OCI-M1 (cell line): ENCODE results near the gene EPHA2.
A peak's percentile ranks its signal among the peaks of the same experiment; 100 is the strongest.

Experiments used
- DNase-seq: peaks from one replicate; lab custom pipeline; 2025; lab: John Stamatoyannopoulos, UW

EPHA2 gene

DNA sequence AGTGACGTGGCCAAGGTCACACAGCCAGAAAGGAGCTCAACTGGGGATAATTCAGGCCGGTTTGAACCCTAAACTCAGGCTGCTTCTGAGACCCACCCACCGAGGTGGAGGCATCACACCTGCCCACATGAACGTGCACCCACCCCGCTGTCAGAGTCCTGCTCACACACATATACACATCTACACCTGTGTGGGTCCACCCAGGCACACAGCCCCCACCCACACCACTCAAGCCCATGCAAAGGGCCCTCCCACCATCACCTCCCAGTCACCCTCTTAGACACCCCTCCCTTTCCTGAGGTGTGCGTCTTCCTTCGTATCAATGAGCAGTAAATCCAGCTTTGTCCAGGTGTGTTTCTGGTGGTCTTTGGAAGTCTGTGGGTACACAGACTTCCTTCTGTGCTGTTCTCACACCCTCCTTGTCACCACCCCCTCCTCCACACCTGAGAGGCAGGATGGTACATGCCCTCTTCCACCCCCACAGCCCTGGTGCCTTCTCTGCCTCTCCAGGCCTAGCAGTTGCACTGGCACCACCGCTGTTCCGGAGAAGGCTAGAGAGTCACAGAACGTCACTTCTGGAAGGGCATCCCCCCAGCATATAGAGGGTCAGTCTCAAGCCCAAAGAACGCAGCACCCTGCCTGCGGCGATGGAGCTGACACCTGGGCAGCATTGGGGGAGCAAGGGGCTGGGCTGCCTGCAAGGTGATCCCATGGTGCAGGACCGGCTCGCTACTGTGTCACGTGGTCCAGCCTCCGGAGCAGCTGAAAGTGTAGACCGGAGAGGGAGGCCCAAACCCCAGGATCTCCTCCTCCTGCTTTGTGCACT is 63.6 kb downstream of the EPHA2 start:
- no peak for DNase-seq

DNA sequence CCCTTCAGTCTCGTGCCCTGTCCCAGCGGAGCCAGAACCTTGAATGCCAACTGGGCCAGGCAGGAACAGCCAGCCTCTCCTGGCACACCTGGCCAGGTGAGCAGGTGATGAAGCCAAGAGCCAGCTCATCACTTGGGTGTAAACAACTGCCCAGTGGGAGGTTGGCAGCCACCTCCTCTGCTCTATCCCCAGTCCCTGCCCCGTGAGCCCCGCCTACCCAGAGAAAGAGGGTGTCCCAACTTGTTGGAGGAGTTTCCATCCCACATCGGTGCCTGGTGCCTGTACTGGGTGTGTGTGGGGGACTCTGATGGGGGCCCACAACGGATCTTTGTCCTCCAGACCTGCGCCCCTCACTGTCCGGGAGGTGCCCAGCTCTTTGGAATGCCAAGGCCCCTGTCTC is 64.6 kb downstream of the EPHA2 start:
- DNase-seq: no peak

DNA sequence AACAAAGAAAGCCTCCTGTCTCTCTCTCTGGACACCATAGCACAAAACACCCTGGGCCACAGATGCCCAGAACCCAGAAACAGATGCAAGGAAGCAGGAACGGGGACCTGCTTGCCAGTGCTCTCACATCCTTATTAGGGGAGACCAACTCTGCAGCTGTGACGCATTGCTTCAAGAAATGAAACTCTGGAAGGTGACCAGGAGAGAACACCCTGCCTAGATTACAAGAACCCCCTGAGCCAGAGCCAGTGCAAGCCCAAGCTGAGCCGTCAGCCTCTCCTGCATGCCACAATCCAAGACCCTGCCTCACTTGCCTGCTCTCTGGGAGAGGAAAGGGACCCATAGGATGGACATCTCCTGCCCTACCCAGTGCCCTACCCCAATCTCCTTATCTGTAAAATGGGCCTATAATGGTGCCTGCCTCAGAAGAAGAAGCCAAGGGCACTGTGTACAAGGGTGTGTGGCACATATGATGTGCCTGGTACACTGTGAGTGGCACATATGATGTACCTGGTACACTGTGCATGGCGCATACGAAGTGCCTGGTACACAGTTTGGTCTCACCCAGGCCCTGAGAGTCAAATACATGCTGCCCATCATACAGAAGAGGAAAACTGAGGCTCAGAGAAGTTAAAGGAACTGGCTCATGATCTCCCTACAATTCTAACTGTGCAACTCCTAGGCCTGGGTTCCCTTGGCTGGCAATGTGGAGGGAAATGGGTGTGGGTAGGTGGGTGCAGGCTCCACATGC is 65.6 kb downstream of the EPHA2 start:
- no peak for DNase-seq

- DNase-seq: no peak
These were observed 66.9 kb downstream of the EPHA2 start for GRCh38 chr1:16088996-16089395.

- DNase-seq: no peak
These were observed 67.4 kb downstream of the EPHA2 start for GRCh38 chr1:16088351-16088911.

- DNase-seq: no peak
These were observed 68.1 kb downstream of the EPHA2 start for GRCh38 chr1:16087733-16088132.

GRCh38 chr1:16085522-16085921 is 70.3 kb downstream of the EPHA2 start:
- DNase-seq: no peak

- DNase-seq: no peak
These were observed 72.4 kb downstream of the EPHA2 start for GRCh38 chr1:16083486-16083885.

- DNase-seq: peak; percentile 78
These were observed 73.4 kb downstream of the EPHA2 start for GRCh38 chr1:16082283-16083038.

- no peak for DNase-seq
These were observed 74.2 kb downstream of the EPHA2 start for GRCh38 chr1:16081636-16082035.

DNA sequence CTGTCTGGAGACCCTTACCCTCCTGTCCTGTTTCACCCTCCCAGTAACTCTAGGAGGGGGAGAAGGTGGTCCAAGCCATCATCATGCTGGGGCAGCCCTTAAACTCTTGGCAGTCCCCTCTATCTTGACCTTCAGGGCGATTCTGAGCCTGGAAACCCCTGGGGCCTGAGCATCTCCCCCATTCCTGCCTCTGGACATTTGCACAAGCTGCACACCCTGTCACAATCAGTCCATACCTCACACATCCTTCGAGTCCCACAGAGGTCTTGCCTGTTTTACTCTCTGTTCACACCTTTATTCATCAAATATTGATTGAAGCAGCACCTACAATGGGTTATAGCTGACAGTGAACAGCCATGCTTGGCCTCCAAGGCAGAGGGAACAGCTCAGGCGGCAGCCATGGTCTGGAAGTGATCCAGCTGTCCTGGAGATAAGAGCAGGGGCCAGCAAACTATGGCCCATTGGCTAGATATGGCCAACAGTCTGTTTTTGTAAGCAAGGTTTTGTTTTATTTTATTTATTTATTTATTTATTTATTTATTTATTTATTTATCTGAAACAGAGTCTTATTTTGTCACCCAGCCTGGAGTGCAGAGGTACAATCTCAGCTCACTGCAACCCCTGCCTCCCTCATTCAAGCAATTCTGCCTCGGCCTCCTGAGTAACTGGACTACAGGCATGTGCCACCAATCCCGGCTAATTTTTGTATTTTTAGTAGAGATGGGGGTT is 75.3 kb downstream of the EPHA2 start:
- DNase-seq: peak; percentile 26

GRCh38 chr1:16078925-16079656 is 76.8 kb downstream of the EPHA2 start:
- DNase-seq: peak; percentile 83

DNA sequence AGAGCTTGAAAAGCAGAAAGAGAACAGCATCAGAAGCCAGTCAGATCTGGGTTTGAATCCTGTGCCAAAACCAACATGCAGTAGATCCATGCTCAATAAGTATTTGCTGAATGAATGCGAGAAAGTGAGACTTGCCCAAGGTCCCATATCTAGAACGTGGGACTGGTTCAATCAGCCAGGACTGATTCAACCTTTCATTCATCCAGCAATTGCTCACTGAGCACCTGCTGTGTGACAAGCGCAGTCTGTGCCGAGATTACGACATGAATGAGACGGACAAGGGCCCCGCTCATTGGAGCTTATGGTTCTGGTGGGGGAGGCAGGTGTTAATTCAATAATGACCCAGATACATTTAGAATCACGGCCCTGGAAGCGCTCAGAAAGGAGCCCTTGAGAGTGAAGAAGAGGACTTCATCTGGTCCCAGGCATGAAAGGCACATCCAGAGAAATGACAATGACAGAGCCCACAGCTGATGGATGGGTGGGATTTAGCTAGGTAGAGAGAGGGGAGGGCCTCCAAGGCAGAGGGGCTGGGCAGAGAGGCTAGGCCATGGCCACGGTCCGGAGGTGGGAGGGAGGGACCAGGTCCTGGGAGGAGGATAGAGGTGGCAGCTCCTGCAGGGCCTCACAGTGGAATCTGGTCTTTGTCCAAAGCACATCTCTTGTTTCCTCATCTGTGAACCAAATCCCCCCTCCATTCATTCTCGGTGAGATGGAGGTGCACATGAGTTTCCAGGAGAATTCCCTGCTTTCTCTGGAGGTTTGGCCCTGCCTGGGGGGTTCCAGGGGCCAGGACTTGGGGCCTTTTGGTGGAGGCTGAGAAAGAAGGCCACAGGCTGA is 78.2 kb downstream of the EPHA2 start:
- no peak for DNase-seq

- DNase-seq: no peak
These were observed 79.0 kb downstream of the EPHA2 start for GRCh38 chr1:16076865-16077238.

DNA sequence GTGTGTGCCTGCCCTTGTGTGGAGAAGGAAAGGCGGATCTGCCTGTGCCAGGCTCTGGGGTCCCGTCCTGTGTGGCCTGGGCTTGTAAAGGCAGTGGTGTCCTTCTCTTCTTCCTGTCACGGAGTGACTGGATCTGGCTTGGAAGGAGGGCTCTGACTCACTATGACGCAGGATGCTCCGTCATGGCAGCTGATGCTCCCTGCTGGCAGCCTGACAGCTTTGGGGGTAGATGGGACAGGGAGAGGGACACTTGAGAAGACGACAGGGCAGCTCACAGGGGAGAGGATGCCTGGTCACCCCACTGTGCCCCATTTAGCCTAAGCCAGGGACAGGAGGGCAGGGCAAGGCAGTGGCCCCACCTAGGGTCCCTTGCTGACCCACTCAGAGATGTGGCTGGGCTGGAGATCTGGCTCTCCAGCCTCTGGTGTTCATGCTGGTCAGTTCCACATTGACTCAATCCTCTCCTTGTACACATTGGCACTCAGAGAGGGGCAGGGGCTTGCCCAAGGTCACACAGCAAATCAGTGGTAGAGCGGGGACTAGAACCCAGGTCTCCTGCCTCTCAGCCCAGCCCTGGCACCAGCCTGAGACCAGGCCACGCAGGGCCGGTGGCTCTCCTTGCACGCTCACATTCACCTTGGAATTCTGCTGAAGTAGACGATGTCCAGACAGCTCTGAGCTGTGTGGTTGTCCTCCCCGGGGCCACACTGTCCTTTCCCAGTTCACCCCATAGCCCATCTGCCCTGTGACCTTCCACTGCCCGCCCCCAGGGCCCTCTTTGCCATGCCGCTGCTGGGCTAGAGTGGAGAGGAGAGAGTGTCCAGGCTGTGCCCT is 79.6 kb downstream of the EPHA2 start:
- no peak for DNase-seq

- DNase-seq: no peak
These were observed 80.4 kb downstream of the EPHA2 start for GRCh38 chr1:16075337-16076030.
